ENCODE results near the gene POR. TPM values are rescaled to one million over a fixed set of nuclear protein-coding genes. Genes with fewer than 3 reads are reported as not detected.

POR gene
- total and polyA plus RNA-seq, 2 of the 8 experiments (the other 6 are each of a cell fraction or from before 2014, with no cell fraction given) = 98.7 to 144 TPM

DNA sequence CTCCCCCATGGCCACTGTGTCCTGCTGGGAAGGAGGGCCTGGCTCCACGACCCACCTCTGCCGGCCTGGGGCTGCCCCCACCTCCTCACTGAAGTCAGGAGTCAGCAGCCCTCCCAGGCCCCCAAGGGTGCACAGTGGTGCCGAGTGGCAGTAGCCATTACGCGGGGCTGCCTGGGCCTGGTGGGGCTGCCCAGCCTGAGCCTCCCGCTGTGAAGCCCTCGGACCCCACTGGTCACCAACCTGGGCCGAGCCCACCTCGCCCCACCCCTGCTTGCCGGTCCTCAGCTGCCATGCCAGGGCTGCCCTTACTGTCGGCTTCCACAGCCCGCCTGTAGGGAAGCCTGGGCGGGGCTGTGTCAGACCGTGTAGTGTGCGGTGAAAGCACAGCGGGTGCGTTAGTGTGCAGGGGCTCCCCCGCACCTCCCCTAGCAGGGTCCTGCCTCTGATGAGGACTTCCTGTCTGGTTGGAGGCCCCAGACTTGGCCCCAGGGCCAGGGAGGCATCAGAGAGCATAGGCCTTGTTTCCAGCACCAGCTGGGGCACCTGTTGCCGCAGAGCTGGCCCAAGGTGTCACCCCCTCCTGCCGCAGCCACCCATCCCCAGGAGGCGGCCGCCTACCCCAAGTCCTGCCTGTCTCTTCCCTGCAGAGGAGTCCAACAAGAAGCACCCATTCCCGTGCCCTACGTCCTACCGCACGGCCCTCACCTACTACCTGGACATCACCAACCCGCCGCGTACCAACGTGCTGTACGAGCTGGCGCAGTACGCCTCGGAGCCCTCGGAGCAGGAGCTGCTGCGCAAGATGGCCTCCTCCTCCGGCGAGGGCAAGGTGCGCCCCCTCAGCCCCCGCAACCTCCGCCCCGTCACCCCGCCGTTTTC lies 69.4 kb downstream of the POR start:
- Histone ChIP-seq H4K8ac (ENCODE audit: extremely low read depth, insufficient read depth, low read length) (peak overlapping the region; percentile 79; the same call in 1 of the 2 replicates), H3K23me2 (ENCODE audit: low read depth, low read length) (no peaks in the 10 kb centered on the region), H3K4me3 (ENCODE audit: extremely low read depth in 1 of 4, insufficient read depth in 2 of 4, low read depth in 3 of 4, low read length in 4 of 4) (no peak overlapping the region), H2AK5ac (ENCODE audit: low read depth, low read length) (no peak overlapping the region), H3K27ac (ENCODE audit: low read depth, low read length) (no peak overlapping the region), H4K5ac (ENCODE audit: insufficient read length, low read depth, low read length) (no peak overlapping the region), H3K9ac (replicated peaks in 1 of 4; ENCODE audit: extremely low read depth in 1 of 4, low read depth in 3 of 4, low read length in 3 of 4) (no peak overlapping the region), H3K79me1 (ENCODE audit: low read depth, low read length) (0 out of 2 replicates have a peak, but pooled peaks cover 1% of the 10 kb centered on the region), H3K4me2 (ENCODE audit: insufficient read depth in 1 of 2, low read depth in 2 of 2, low read length in 2 of 2) (no peak overlapping the region), H4K20me1 (replicated peaks in 1 of 2; ENCODE audit: control insufficient read depth in 1 of 2, insufficient read depth in 2 of 2, low read length in 2 of 2) (peaks cover 0 to 7% of the 10 kb centered on the region in 2 experiments), H2BK15ac (ENCODE audit: low read length) (no peak overlapping the region), H3K4ac (replicated peaks; ENCODE audit: insufficient read length, low read depth, low read length) (no peak overlapping the region), H3K79me2 (ENCODE audit: control insufficient read depth in 1 of 2, insufficient read depth in 2 of 2, low read length in 2 of 2) (no peaks in the 10 kb centered on the region), H2BK20ac (ENCODE audit: low read length) (no peak overlapping the region), H2BK12ac (ENCODE audit: low read depth, low read length) (no peak overlapping the region), H2BK5ac (ENCODE audit: low read depth, low read length) (no peak overlapping the region), H3K23ac (ENCODE audit: insufficient read length) (no peak overlapping the region), H3K56ac (replicated peaks; ENCODE audit: insufficient read length, low read depth, low read length) (no peak overlapping the region), H4K91ac (replicated peaks; ENCODE audit: insufficient read length, low read length) (no peak overlapping the region), H2AFZ (ENCODE audit: low read length) (no peak overlapping the region), H3K18ac (ENCODE audit: extremely low read depth, low read length) (no peak overlapping the region; the same call in 1 of the 2 replicates), H3K14ac (ENCODE audit: insufficient read length) (no peak overlapping the region), H3K27me3 (replicated peaks in 1 of 4; ENCODE audit: control insufficient read depth in 3 of 4, extremely low read depth in 1 of 4, insufficient read depth in 3 of 4, low read length in 3 of 4) (no peaks in the 10 kb centered on the region), H3K4me1 (replicated peaks in 1 of 4; ENCODE audit: control insufficient read depth in 3 of 4, insufficient read depth in 4 of 4, low read length in 3 of 4) (peaks cover 0 to 7% (median 2%) of the 10 kb centered on the region in 4 experiments; a peak in 2 of 7 replicates), H2BK120ac (replicated peaks; ENCODE audit: low read depth, low read length) (no peak overlapping the region), H3K36me3 (ENCODE audit: control insufficient read depth in 2 of 4, insufficient read depth in 4 of 4, low read length in 3 of 4) (peaks cover 9 to 66% (median 38%) of the 10 kb centered on the region in 4 experiments), H3K9me3 (ENCODE audit: insufficient read depth in 2 of 2, low read depth in 1 of 2, low read length in 1 of 2) (no peaks in the 10 kb centered on the region)
- POLR2A ChIA-PET (ENCODE audit: partially characterized antibody) = interaction anchor here (0.9 to 1.1 kb wide), 5 partner anchors 9 to 69 kb away, joined by 3 to 6 read pairs (median 3); no protein-coding TSS in a partner anchor
- DNase-seq (ENCODE audit: low read depth in 1 of 2, low spot score in 2 of 2) (no peak), FAIRE-seq (no peak)
- TF ChIP-seq TAF7 (optimal IDR thresholded peaks at IDR 0.05; ENCODE audit: borderline replicate concordance, low read depth, low read length) (no peak), BACH1 (IDR thresholded peaks at IDR 0.05; ENCODE audit: low read length) (no peak)
- 86% methylated on average over 34 of the region's 44 CpGs; no CpG with 5 or more reads in 1 of the 2 experiments for WGBS, 2 experiments (ENCODE audit: extremely low coverage in 1 of 2, insufficient coverage in 1 of 2, insufficient read length in 1 of 2, insufficient replicate concordance in 2 of 2, low coverage in 1 of 2, low lambda C conversion rate in 2 of 2, missing lambda C conversion rate in 1 of 2)
- CTCF ChIA-PET (ENCODE audit: partially characterized antibody) = interaction anchor here (1.0 to 1.3 kb wide), 4 partner anchors 12 to 36 kb away, joined by 4 to 5 read pairs (median 4); no protein-coding TSS in a partner anchor
